HTERT RPE-1 (cell line): ENCODE data around the gene SYCE1L.

Experiments
- in situ Hi-C: fragments of 300-500 bp; cut with MboI; formaldehyde crosslinking; loops from 4 replicates; pipeline ENCODE4 v1.14.3; 2020; ENCODE audit warnings: low sequenced_read_pairs

Gene SYCE1L

DNA sequence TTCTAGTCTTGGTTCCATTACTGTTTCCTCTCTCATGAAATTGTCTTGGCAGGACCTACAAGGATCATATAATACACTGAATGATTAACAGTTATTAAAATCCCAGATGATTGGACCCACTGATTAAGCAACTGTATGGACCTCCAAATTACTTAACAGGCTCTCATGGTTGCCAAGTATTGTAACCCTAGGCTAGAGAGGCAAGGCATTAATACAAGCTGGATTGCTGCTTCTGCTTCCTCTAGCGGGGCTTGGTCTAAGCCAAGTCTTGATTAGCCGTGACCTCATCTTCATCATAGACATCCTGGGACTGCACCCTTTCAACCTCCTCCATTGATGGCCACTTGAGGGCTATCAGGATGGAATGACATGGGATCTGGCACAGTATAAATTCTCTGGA, 46.9 kb downstream of the SYCE1L start:
- in situ Hi-C loops = loop anchor here (25.0 kb wide), 1 partner anchor 341 kb away; no protein-coding TSS in a partner anchor

DNA sequence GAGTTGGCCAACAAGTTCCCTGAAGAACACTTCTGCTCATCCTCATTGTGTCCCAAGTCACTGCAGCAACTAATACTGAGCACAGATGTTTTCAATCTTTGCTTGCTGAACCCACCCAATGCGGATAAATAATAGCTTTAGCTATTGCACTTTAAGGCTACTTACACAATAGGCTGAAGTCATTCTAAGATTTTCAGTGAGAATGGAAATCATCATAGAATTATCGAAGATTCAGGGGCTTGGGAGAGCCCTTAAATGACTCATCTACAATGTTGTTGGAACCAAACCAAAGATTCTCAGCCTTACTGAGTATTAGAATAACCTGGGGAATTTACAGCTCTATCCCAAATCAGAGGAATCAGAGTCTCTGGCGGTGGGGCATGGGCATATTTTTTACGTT, 51.2 kb downstream of the SYCE1L start:
- in situ Hi-C loops = no loop called here
